Erythroblast (primary cell): ENCODE measurements around the gene KCNT1.

Experiments
- DNase-seq, 2 experiments: peaks; one replicate each; lab custom pipeline; 2025; lab: John Stamatoyannopoulos, UW
- GATA1 ChIP-seq: IDR thresholded peaks from 2 replicates; pipeline ENCODE4 v1.6.1; 2011; ENCODE audit warnings: low read depth, mild to moderate bottlenecking, control low read depth, low read length, moderate library complexity
- POLR2A ChIP-seq: IDR thresholded peaks from 2 replicates; pipeline ENCODE4 v1.6.1; 2011; ENCODE audit warnings: mild to moderate bottlenecking, low read length

Gene KCNT1

DNA sequence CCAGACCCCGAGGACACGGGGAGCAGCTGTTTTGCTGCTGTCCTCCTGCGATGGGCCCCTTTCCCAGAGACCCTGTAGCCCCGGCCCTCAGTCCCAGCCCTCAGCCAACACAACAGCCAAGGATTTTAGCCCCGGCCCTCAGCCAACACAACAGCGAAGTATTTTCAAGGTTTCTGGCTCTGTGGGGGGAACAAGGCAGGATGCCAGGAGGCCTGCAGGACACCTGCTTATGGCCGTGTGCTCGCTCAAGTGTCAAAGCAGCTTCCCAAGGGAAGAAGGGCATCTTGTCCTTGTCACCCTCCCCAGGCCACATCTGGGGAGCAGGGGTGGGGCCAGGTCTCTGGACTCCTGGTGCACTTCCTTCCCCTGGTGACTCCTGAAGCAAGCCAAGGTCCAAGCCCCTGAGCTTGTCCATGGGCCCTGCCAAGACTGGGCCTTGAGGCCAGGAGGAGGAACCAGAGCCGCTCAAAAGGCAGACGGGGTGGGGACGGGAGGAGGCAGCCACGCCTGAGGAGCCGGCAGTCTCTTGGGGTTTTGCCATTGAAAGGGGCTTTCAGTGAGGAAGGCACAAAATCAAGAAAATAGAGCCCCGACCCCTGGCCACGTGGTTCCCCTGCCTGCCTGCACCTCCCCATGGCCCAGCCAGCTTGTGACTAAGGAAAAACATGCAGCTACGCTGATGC is 10.8 kb downstream of the KCNT1 start:
- no peak for DNase-seq

DNA sequence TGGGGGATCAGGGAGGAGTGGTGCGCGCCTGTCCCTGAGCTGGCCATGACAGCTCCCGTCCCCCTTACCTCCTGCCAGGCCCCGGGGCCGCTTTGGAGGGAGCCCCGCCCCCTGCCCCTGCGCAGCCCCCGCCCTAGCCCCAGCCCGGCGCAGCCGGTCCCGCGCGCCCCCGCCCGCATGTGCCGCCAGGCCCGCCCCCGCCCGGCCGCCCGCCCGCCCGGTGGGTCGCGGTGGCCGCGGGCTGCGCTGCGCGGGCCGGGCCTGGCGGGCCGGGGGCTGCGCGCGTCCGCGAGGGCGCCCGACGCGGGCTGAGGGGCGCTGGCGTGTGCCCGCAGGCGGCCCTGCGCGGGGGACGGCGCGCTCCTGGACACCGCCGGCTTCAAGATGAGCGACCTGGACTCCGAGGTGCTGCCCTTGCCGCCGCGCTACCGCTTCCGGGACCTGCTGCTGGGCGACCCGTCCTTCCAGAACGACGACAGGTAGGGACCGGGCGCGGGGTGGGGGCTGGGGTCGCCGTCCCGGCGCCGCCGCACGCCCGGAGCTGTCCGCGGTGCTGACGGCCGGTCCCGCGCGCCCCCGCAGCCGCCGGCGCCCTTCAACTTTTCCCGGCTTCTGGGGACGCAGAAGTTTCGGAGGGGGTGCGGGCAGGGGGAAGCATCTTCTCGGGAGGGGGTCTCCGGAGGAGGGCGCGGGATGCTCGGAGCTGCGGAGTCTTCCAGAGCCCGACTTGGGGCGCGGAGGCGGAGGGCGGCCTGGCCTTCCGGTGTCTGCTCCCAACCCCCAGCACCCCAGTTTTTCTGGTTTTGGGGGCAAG is 12.5 kb downstream of the KCNT1 start:
- no peak for DNase-seq
- no peak for TF ChIP-seq GATA1
- TF ChIP-seq POLR2A, result no peak

More for the DNA sequence above, 10.8 kb downstream of the KCNT1 start:
- TF ChIP-seq GATA1, result no peak
- no peak for TF ChIP-seq POLR2A

DNA sequence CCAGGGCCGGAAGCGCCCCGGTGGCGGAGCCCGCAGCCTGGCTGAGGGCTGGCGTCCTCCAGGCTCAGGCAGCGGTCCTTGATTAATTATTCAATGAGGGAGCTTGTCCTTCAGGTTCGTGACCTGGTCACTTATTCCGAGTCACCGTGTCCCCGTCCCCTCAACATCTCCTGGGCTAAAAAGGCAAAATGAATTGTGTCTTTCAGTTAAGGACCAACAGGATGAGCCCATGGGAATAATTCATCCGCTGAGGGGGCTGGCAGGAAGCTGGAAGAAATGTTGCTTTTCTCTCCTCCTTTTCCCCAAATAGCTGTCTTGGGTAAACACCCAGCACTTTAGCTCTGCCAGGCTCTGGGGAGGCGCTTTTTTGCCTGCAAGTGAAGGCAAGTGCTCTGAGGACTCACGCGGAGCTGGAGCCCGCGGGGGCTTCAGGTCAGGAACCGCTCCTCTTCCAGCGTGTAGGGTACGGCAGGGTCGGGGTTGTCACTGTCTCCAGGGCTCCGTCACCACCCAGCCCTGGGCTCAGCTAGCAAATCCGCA is 13.1 kb downstream of the KCNT1 start:
- TF ChIP-seq POLR2A, result no peak
- DNase-seq, result no peak

DNA sequence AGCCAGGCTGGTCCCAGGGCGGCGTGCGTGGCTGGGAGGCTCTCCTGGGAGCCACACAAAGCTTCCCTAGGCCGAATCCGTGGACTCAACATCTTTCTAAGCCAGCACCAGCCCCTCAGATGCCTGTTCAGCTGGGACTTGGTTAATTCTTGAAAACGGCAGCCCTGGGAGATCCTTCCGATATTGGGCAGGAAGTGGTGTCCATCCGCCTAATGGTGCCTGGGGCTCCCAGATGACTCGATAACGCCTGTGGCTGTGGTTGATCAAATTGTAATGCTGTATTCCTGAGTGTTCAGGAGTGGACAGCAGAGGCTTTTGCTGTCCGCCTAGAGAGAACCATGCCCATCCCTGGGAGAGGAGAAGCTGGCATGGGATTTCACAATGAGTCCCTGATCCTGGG is 14.1 kb downstream of the KCNT1 start:
- TF ChIP-seq POLR2A (no peak), GATA1 (no peak)
- no peak for DNase-seq

DNA sequence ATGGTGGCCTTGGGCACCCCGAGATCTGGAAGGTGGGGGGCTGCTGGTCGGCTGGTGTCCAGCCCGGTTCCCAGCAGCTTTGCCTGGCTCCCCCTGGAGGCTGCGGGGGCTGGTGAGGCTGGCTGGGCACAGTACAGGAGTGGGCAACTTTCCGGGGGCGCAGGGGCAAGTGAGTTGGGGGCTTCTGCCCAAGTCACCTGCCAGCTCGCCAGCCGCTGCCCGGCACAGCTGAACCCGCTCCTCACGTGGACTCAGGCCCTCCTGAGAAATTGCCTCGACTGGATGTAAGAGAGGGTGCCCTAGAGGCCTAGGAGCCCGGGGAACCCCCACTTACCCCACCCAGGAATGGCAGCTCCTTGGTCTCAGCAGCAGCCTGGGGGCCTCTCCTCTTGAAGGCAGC is 15.4 kb downstream of the KCNT1 start:
- TF ChIP-seq GATA1 (no peak), POLR2A (no peak)
- DNase-seq, result no peak

DNA sequence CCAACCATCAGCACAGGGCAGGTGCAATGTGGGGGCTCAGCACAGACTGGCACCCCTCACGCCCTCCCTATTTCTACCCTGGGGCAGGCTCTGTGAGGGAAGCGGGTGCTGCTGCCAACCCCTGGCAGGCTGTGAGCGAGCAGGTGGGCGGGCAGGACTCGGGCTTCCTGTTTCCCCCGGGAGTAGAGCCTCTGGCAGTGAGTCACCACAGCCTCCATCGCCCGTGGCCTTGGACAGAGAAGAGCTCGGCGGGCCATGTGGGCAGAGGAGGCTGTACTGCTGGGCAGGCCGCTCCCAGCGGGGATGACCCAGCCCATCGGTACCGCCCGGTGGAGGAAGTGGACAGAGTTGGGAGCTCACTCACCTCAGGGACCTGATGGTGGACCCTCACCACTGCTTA is 16.6 kb downstream of the KCNT1 start:
- no peak for DNase-seq
- no peak for TF ChIP-seq GATA1
- no peak for TF ChIP-seq POLR2A

DNA sequence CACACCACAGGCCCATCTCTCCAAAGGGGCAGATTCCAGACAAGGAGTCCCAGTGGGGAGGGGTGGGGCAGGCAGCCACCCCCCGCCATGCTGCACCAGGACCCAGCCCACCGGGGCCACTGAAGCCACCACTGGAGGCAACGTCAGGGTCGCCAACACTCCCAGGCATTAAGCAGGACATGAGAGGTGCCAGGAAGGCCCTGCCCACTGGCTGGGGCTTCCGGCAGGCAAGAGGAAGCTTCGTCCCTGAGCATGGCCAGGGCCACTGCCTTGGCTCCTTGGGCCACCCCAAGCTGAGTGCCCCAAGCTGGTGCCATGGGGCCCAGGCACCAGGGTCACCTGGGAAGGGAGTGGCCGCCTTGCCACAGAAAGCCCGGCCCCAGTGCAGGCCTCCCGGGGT is 17.5 kb downstream of the KCNT1 start:
- TF ChIP-seq POLR2A (no peak), GATA1 (no peak)
- DNase-seq, result no peak

DNA sequence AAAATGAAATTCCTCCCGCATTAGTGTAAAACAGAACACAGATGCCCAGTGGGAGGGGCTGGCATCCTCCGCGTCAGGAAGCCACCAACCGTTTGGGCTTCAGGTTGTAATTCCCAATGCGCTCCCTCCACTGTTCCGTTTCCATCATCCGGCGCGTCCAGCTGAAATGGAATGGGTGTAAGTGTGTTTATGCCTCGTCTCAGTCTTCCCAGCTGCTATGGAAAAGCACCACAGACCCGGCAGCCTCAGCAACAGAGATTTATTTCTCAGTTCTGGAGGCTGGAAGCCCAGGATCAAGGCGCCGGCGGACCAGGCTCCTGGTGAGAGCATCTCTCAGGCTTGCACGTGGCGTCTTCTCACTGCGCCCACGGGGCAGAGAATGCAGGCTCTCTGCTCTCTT is 20.4 kb downstream of the KCNT1 start:
- no peak for DNase-seq
- no peak for TF ChIP-seq POLR2A
- no peak for TF ChIP-seq GATA1

DNA sequence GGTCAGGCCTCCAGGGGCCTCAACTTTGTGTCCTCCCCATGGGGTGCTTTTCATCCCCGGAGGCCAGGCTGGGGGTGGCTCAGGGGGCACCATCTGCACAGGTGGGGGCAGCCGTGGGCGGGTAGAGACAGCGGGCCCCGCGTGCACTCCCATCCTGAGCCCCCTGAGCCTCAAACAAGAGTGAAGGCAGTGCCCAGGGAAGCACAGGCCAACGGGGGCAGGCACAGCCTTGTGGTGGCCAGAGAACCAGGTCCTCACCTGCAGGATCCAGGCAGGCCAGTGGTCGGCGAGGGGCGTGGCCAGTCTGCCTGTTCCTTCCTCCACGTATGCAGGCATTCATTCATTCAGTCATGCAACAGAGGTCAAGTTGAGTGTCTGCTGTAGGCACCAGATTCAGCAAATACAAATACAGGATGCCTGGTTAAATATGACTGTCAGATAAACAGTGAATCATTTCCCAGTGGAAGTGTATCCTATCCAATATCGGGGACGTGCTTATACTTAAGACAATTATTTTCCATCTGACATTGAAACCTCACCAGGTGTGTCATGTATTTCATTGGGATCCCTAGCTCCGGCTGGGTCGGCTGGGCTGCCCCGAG is 22.3 kb downstream of the KCNT1 start:
- TF ChIP-seq GATA1 (no peak), POLR2A (no peak)
- DNase-seq, result no peak

DNA sequence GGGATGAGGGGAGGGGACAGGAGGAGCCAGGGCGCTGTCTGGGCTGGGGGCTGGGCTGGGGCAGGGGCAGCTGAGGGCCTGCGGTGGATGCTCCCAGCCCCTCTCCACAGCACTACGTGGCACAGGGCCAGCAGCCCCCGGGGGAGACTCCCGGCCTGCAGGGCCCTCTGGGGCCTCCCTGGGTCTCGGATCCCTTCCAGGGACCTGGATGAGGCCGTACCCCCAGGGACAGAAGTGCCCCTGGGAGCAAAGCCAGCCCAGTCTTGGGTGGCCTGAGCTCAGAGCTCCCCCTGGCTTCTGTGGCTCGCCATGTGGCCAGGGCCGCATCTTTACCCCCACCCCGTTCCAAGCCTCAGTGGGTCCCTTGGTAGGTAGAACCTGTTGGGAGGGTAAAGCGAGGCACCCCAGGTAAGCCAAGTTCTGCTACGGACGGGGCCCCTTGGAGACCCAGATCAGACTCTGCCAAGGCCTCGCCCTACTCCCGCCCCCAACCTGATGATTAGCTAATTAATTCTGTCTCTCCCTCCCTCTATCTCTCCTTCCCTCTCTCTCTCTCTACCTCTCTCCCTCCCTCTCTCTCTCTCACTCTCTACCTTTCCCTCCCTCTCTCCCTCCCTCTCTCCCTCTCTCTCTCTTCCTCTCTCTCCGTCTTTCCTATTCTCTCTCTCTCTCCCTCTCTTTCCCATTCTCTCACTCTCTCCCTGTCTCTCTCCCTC is 24.3 kb downstream of the KCNT1 start:
- TF ChIP-seq GATA1, result no peak
- TF ChIP-seq POLR2A, result no peak

DNA sequence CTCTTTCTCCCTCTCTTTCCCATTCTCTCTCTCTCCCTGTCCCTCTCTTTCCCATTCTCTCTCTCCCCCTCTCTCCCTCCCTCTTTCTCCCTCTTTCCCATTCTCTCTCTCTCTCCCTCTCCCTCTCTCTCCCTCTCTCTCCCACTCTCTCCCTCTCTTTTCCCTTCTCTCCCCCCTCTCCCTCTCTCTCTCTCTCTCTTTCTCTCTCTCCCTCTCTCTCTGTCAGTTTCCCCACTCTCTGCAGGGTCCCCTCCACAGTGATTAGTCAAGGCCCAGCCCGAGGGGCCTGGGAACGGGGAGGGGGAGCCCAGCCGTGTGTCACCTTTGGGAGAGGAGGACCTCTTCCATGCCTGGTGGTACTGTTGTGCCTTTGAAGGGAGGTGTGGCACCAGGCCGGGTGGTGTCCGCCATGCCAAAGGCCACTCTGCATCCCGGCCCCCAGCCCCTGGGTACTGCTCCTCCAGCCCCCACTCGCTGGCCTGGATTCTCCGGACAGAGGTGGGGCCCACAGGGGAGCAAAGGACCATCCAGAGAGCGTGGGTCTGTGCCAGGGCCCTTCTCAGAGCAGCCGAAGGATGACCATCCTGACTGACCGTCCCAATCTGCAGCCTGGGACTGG is 25.4 kb downstream of the KCNT1 start:
- TF ChIP-seq POLR2A (no peak), GATA1 (no peak)
- no peak for DNase-seq

More for the DNA sequence above, 24.3 kb downstream of the KCNT1 start:
- no peak for DNase-seq

DNA sequence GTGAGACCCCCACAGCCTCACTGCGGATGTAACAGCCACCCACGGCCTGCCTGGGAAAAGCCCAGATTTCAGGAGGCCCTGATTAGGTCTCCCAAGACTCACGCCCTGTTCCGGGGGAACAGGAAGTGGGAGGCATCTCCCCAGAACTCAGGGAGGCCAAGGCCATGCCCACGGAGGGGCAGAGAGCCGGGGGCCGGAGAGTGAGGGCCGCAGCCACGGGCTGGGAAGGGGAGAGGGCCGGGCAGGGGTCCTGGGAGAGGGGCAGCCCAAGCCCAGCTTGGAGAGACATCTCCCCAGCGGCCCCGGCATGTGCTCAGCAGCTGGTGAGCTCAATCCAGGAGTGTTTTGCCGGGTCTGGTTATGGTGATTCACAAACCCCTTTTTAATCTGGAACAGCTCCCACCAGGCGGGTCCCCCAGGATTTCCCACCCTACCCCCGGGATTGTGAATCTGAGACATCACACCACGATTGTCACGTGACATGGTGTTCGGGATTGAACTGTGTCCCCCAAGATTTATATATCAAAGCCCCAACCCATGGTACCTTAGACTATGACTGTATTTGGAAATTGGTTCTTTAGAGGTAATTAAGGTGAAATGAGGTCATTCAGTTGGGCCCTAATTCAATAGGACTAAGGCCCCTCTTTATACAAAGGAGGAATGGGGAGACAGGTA is 26.6 kb downstream of the KCNT1 start:
- TF ChIP-seq POLR2A (no peak), GATA1 (no peak)
- no peak for DNase-seq
